Stimulated activated CD8-positive, alpha-beta memory T cell treated with anti-CD3 and anti-CD28 coated beads, Interleukin-2, amount 100 ng/mL, for 48 hours (primary cell): Measurements from ENCODE around the gene ST7.
"Not testable (repeated sequence)": the region's sequence is repeated elsewhere in the genome, so short reads cannot be mapped to it uniquely, and the experiment has no call there.

Experiments
- DNase-seq, 2 donors: peaks; one replicate each; pipeline ENCODE4 v3.0.0-alpha.2; 2020; ENCODE audit warnings: low read depth in 2 of 2

The ST7 gene

GRCh38 chr7:116953372-116953905 is at the start of gene ST7:
Gene ST7 (plus strand): TSS chr7:116953501. CDS start chr7:116953541, 40 bp downstream.
- peak; percentile 40 to 44 for DNase-seq

GRCh38 chr7:116906391-116906790 is 46.9 kb upstream of the ST7 start:
- DNase-seq: no peak

GRCh38 chr7:116910383-116910782 is 42.9 kb upstream of the ST7 start:
- no peak for DNase-seq

- no peak for DNase-seq
These were observed 41.5 kb upstream of the ST7 start for GRCh38 chr7:116911801-116912200.

GRCh38 chr7:116912269-116912909 is 40.9 kb upstream of the ST7 start:
- no peak for DNase-seq

- DNase-seq: no peak
These were observed 34.6 kb upstream of the ST7 start for GRCh38 chr7:116918704-116919103.

- no peak for DNase-seq
These were observed 32.9 kb upstream of the ST7 start for GRCh38 chr7:116920359-116920758.

- DNase-seq: no peak
These were observed 30.8 kb upstream of the ST7 start for GRCh38 chr7:116922545-116922944.

GRCh38 chr7:116924741-116925140 is 28.6 kb upstream of the ST7 start:
- DNase-seq: no peak

- no peak for DNase-seq
These were observed 24.3 kb upstream of the ST7 start for GRCh38 chr7:116929021-116929420.

- DNase-seq: peak; percentile 47 to 67
These were observed 23.1 kb upstream of the ST7 start for GRCh38 chr7:116929914-116930913.

GRCh38 chr7:116932566-116932965 is 20.7 kb upstream of the ST7 start:
- DNase-seq: no peak

GRCh38 chr7:116933465-116933864 is 19.8 kb upstream of the ST7 start:
- no peak for DNase-seq

- DNase-seq: no peak
These were observed 18.7 kb upstream of the ST7 start for GRCh38 chr7:116934580-116934979.

- DNase-seq: not testable (repeated sequence)
These were observed 16.5 kb upstream of the ST7 start for GRCh38 chr7:116936844-116937243.

- no peak for DNase-seq
These were observed 14.6 kb upstream of the ST7 start for GRCh38 chr7:116938678-116939077.

GRCh38 chr7:116940689-116941370 is 12.5 kb upstream of the ST7 start:
- DNase-seq: no peak

GRCh38 chr7:116942504-116942903 is 10.8 kb upstream of the ST7 start:
- no peak for DNase-seq

GRCh38 chr7:116948934-116949333 is 4.4 kb upstream of the ST7 start:
- DNase-seq: no peak

GRCh38 chr7:116949941-116950801 is 3.1 kb upstream of the ST7 start:
- DNase-seq: no peak

GRCh38 chr7:116950889-116951351 is 2.4 kb upstream of the ST7 start:
- no peak for DNase-seq
